Keratinocyte (primary cell): Measurements from ENCODE around the gene ARG1. TPM values are rescaled to one million over a fixed set of nuclear protein-coding genes. Genes with fewer than 3 reads are reported as not detected.

Experiments
- DNase-seq: peaks from one replicate; pipeline ENCODE4 v3.0.0-alpha.2; 2011; ENCODE audit warnings: low read depth, missing footprints, low spot score
- FAIRE-seq: peaks from 2 replicates; lab custom pipeline; 2011; peaks lifted over from hg19 to GRCh38; lab: Jason Lieb, UNC
- H2AFZ ChIP-seq: 2 replicates; pipeline ENCODE4 v1.6.0; 2012; ENCODE audit warnings: low read length, control low read depth, inconsistent platforms; ENCODE audit not compliant: control insufficient read depth
- H3K27ac ChIP-seq: 2 replicates; pipeline ENCODE4 v1.5.1; 2011; ENCODE audit warnings: low read length; ENCODE audit not compliant: control insufficient read depth, insufficient read depth
- H3K27me3 ChIP-seq: 3 replicates; pipeline ENCODE4 v1.6.0; 2011; ENCODE audit warnings: low read length; ENCODE audit not compliant: control insufficient read depth, insufficient read depth; ENCODE audit errors: extremely low read depth
- H3K36me3 ChIP-seq, 2 experiments: 2 replicates in 1 of 2; 3 replicates in 1 of 2; pipeline ENCODE4 v1.5.1; 2011; ENCODE audit warnings: low read length in 2 of 2, mild to moderate bottlenecking in 1 of 2; ENCODE audit not compliant: control insufficient read depth in 2 of 2, insufficient read depth in 2 of 2; ENCODE audit errors: extremely low read depth in 1 of 2
- H3K4me1 ChIP-seq: 3 replicates; pipeline ENCODE4 v1.5.1; 2011; ENCODE audit warnings: low read length; ENCODE audit not compliant: control insufficient read depth, insufficient read depth; ENCODE audit errors: extremely low read depth
- H3K4me2 ChIP-seq: 3 replicates; pipeline ENCODE4 v1.6.0; 2011; ENCODE audit warnings: low read depth, low read length; ENCODE audit not compliant: control insufficient read depth, insufficient read depth; ENCODE audit errors: extremely low read depth
- H3K4me3 ChIP-seq, 3 experiments: fragments of 200-600 bp in 1 of 3; sonication (generic) in 1 of 3; 2 replicates in 2 of 3; 3 replicates in 1 of 3; pipeline ENCODE4 v1.5.1; 2011 to 2016; ENCODE audit warnings: low read length in 3 of 3, mild to moderate bottlenecking in 3 of 3, control low read depth in 2 of 3, inconsistent platforms in 1 of 3, low read depth in 1 of 3, mixed read lengths in 1 of 3, mixed run types in 1 of 3, moderate library complexity in 1 of 3; ENCODE audit not compliant: control insufficient read depth in 2 of 3, insufficient read depth in 2 of 3; ENCODE audit errors: extremely low read depth in 1 of 3
- H3K79me2 ChIP-seq: 2 replicates; pipeline ENCODE4 v1.6.0; 2012; ENCODE audit warnings: low read length; ENCODE audit not compliant: control insufficient read depth, insufficient read depth
- H3K9ac ChIP-seq: 3 replicates; pipeline ENCODE4 v1.6.0; 2011; ENCODE audit warnings: low read length; ENCODE audit not compliant: control insufficient read depth, insufficient read depth; ENCODE audit errors: extremely low read depth
- H3K9me1 ChIP-seq: 3 replicates; pipeline ENCODE4 v1.6.0; 2011; ENCODE audit warnings: low read length; ENCODE audit not compliant: control insufficient read depth, insufficient read depth; ENCODE audit errors: extremely low read depth
- H3K9me3 ChIP-seq: 2 replicates; pipeline ENCODE4 v1.5.1; 2012; ENCODE audit warnings: low read depth, low read length; ENCODE audit not compliant: control insufficient read depth
- H4K20me1 ChIP-seq: 3 replicates; pipeline ENCODE4 v1.6.0; 2011; ENCODE audit warnings: low read length; ENCODE audit not compliant: control insufficient read depth, insufficient read depth; ENCODE audit errors: extremely low read depth
- CTCF ChIP-seq, 3 experiments: IDR thresholded peaks in 1 of 3; conservative IDR thresholded peaks in 1 of 3; optimal IDR thresholded peaks in 1 of 3; 2 replicates in 2 of 3; 3 replicates in 1 of 3; pipeline versions ENCODE3 to v1.5.1; 2011; ENCODE audit warnings: low read length in 3 of 3, mild to moderate bottlenecking in 3 of 3, moderate library complexity in 2 of 3, control low read depth in 1 of 3, inconsistent platforms in 1 of 3; ENCODE audit not compliant: insufficient read depth in 2 of 3; ENCODE audit errors: extremely low read depth in 1 of 3
- EZH2 ChIP-seq: IDR thresholded peaks from one replicate; pipeline ENCODE4 v1.6.1; 2012; ENCODE audit warnings: inconsistent platforms, mild to moderate bottlenecking, low read length, moderate library complexity
- dilution Hi-C: fragments of 300-500 bp; cut with MboI; formaldehyde crosslinking; loops from one replicate; pipeline ENCODE4 v1.7.0; 2020; ENCODE audit warnings: low sequenced_read_pairs; ENCODE audit not compliant: extremely low pct_ligation_motif_present
- polyA plus RNA-seq, 5 experiments: library from polyadenylated mRNA; depleted of rRNA in 3 of 5; stranded (reverse) in 3 of 5; stranded (forward) in 1 of 5; unstranded in 1 of 5; fragments of >200 nt; gene quantifications; 1 replicate in 1 of 5; 2 replicates in 3 of 5; 3 replicates in 1 of 5; pipeline versions ENCODE4 v1.2.1 to v1.2.3, GENCODE V29; 2011 to 2012; ENCODE audit warnings: missing spikeins in 2 of 5, low read depth in 1 of 5, low replicate concordance in 1 of 5

Gene ARG1
- polyA plus RNA-seq, 1 donor (not counting 4 experiments of a cell fraction or from before 2014, with no cell fraction given) = 0.13 TPM

- Histone ChIP-seq H3K36me3 (no peaks in the 10 kb centered on the region), H3K27me3 (no peaks in the 10 kb centered on the region), H3K4me2 (no peak overlapping the region), H3K9ac (no peak overlapping the region), H3K79me2 (no peaks in the 10 kb centered on the region), H3K27ac (no peak overlapping the region), H3K4me1 (no peaks in the 10 kb centered on the region), H3K9me1 (no peaks in the 10 kb centered on the region), H3K9me3 (no peaks in the 10 kb centered on the region), H4K20me1 (no peaks in the 10 kb centered on the region), H3K4me3 (no peak overlapping the region), H2AFZ (no peak overlapping the region)
- FAIRE-seq (no peak), DNase-seq (no peak)
- TF ChIP-seq EZH2 (no peak), CTCF (optimal IDR thresholded peaks at IDR 0.05 in 1 of 3, IDR thresholded peaks at IDR 0.05 in 1 of 3, conservative IDR thresholded peaks at IDR 0.05 in 1 of 3; ENCODE audit: extremely low read depth in 1 of 3, insufficient read depth in 2 of 3, low read length in 3 of 3) (no peak)
- dilution Hi-C loops = no loop called here
These were observed 20.5 kb upstream of the ARG1 start for GRCh38 chr6:131552572-131552971.

- H3K4me2 ChIP-seq = no peak overlapping the region
- H3K4me3 ChIP-seq = no peak overlapping the region
- no peaks in the 10 kb centered on the region for H4K20me1 ChIP-seq
- no peaks in the 10 kb centered on the region for H3K27me3 ChIP-seq
- no peak overlapping the region for H3K27ac ChIP-seq
- no peak overlapping the region for H3K9ac ChIP-seq
- H3K9me1 ChIP-seq = no peaks in the 10 kb centered on the region
- no peaks in the 10 kb centered on the region for H3K79me2 ChIP-seq
- dilution Hi-C loops = no loop called here
- no peak for TF ChIP-seq CTCF (optimal IDR thresholded peaks at IDR 0.05 in 1 of 3, IDR thresholded peaks at IDR 0.05 in 1 of 3, conservative IDR thresholded peaks at IDR 0.05 in 1 of 3; ENCODE audit: extremely low read depth in 1 of 3, insufficient read depth in 2 of 3, low read length in 3 of 3)
- no peak for TF ChIP-seq EZH2
- DNase-seq (no peak), FAIRE-seq (no peak)
- H2AFZ ChIP-seq = no peak overlapping the region
- H3K36me3 ChIP-seq = no peaks in the 10 kb centered on the region
- no peaks in the 10 kb centered on the region for H3K9me3 ChIP-seq
- H3K4me1 ChIP-seq = no peaks in the 10 kb centered on the region
These were observed 17.0 kb upstream of the ARG1 start for GRCh38 chr6:131555992-131556391.
